Umbilical cord (tissue), 2 donors: ENCODE measurements around the gene GCGR. TPM values are rescaled to one million over a fixed set of nuclear protein-coding genes. Genes with fewer than 3 reads are reported as not detected.
A peak's percentile ranks its signal among the peaks of the same experiment; 100 is the strongest.

Source experiments
- DNase-seq: peaks from one replicate; pipeline ENCODE4 v3.0.0-alpha.2; 2015; ENCODE audit warnings: low spot score
- total RNA-seq: library from RNA; depleted of rRNA; stranded (reverse); fragments of >200 nt; gene quantifications from one replicate; pipeline ENCODE4 v1.2.3, GENCODE V29; 2014; ENCODE audit warnings: low replicate concordance; ENCODE audit not compliant: insufficient read depth

Gene GCGR
- total RNA-seq, 1 donor from 2014 or later: 2.9 TPM

DNA sequence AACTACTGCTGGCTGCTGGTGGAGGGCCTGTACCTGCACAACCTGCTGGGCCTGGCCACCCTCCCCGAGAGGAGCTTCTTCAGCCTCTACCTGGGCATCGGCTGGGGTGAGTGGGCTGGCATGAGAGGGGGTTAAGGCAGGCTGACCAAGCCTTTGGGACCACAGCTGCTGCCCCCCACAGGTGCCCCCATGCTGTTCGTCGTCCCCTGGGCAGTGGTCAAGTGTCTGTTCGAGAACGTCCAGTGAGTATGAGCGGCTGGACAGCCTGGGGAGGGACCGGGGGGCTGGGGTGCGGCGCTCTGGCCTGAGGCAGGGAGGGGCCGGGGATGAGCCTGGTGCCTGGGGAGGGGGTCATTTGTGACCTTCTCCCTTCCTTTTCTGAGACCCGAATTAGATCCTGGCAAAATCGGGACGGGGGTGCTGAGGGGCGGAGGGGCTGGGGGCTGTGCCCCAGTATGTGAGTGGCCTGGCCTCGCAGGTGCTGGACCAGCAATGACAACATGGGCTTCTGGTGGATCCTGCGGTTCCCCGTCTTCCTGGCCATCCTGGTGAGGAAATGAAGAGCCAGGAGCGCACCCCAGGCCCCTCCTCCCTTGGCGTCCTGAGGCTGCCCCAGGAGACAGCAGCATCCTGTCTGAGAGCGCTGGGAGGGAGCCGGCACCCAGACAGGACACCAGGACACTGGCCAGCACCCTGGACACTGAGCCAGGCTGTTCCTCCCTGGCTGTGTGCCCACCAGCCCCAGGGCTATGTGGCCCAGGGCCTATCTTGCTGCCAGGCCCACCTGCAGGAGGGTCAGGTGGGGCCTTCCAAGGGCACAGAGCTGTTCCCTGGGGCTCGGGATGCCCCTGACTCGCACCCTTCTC lies 8.0 kb downstream of the GCGR start:
- no peak for DNase-seq

DNA sequence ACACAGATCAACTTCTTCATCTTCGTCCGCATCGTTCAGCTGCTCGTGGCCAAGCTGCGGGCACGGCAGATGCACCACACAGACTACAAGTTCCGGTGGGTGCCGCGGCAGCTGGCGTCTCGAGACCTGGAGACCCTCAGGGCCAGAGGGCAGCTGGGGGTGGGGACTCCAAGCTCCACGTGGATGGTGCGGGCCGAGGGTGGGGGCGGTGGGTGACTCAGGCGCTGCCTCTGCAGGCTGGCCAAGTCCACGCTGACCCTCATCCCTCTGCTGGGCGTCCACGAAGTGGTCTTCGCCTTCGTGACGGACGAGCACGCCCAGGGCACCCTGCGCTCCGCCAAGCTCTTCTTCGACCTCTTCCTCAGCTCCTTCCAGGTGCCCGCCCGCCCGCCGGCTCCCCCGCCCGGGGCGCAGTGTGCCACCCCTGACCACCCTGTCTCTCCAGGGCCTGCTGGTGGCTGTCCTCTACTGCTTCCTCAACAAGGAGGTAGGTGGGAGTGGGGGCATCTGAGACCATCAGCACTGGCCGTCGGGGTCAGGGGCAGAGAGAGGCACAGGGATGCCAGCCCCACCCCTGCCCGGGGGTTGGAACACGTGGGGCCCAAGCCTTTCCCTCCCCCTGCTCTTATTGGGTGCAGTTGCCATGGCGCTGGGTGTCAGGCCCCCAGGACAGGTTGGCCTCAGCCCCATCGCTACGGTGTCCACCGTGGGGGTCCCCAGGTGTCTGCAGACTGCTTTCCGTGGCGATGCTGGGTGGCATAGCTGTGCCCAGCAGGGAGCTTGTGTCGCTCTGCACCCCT lies 8.8 kb downstream of the GCGR start:
- no peak for DNase-seq

DNA sequence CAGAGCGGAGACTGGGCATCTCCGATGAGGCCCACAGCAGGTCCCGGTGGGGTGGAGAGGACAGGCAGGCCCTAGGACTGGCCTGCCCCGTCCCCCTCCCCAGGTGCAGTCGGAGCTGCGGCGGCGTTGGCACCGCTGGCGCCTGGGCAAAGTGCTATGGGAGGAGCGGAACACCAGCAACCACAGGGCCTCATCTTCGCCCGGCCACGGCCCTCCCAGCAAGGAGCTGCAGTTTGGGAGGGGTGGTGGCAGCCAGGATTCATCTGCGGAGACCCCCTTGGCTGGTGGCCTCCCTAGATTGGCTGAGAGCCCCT lies 9.4 kb downstream of the GCGR start:
- no peak for DNase-seq

DNA sequence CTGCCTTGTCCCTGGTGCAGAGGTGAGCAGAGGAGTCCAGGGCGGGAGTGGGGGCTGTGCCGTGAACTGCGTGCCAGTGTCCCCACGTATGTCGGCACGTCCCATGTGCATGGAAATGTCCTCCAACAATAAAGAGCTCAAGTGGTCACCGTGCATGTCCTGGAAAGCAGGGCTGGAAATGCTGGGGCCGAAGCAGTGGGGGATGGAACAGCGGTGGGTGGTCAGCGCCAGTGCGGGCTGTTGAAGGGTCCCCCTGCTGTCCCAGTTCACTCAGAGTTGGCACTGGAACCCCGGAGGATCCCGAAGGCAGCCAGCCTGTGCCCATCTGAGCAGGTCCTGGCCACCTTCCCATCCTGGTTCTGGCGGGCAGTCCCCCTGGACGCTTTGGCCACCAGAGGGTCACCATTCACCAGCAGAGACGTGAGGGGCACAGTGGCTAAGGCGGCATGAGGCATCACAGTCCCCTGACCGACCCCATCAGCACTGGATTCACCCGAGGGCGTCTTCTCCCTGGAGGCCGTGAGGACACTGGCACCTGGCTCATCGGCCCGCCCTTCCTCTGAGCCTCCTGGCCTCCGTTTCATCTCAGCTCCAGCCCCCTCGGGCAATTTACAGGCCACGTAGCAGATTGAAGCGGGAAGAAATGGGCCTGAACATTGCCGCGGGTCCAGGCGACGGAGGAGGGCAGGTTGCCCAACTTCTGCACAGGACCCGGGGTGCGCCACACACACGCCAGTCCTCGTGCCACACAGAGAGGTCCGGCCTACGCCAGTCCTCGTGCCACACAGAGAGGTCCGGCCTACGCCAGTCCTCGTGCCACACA lies 10.1 kb downstream of the GCGR start:
- no peak for DNase-seq

DNA sequence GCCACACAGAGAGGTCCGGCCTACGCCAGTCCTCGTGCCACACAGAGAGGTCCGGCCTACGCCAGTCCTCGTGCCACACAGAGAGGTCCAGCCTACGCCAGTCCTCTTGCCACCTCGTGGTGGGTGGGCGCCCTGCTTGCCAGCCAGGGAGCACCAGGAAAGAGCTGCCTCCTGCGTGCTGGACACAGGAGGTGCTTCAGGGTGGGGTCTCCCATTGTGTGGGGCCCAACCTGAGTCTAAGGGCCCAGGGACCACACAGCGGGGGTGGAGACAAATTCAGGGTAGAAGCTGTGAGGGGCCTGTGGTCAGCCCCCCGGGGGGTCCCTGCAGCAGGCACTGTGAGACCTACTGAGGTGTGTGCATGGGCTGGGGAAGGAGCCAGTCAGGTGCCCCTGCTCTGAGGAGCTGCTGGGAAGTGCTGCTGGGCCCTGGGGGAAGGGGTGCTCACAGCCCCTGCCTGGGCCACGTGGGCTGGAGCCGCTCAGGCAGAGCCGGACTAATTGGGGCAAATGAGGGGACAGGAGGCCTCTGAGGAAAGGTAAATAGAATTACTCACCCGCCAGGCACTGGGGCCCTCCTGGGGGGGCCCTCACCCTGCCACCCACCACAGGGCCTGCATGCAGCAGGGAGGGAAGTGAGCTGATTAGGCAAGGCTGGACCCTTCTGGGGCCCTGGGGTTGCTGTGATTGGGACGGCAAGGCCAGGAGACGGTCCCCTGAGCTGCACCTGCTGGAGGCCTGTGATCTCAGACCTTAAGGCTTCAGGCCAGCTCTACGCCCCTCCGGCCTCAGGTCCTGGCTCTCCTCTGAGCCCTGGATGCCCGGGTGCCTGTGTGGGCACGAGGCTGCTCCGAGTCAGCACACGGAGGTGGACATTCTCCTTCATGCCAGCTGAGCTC lies 11.0 kb downstream of the GCGR start:
- DNase-seq: no peak

DNA sequence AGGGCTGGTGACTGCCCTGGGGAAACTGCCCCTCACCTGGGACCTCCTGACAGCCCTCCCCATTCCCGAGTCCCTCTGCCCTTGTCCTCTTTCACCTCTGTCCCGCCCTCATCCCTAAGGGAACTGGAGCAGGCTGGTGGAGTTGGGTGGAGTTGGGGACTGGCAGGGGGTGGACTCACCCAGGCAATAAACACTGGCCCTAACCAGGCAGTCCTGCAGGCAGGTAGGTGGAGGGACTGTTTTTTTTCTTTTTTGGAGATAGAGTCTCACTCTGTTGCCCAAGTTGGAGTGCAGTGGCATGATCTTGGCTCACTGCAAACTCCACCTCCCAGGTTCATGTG lies 11.7 kb downstream of the GCGR start:
- DNase-seq: no peak

DNA sequence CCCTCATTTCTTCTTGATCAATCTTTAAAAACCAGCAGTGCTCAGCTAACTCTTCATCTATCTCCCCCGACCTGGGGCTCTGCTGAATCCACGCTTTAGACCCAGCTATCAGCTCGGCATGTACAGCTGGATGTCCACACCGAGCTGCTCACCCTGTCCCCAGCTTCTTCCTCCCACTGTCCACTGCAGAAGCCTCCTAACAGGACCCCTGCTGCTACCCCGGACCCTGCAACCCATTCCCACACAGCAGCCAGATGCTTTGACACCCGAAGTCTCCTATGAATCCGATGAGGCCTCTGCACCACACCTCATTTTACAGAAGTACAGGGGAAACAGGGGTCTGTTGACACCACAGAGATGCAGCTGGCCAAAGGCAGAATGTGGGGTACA lies 13.8 kb downstream of the GCGR start:
- DNase-seq: no peak

DNA sequence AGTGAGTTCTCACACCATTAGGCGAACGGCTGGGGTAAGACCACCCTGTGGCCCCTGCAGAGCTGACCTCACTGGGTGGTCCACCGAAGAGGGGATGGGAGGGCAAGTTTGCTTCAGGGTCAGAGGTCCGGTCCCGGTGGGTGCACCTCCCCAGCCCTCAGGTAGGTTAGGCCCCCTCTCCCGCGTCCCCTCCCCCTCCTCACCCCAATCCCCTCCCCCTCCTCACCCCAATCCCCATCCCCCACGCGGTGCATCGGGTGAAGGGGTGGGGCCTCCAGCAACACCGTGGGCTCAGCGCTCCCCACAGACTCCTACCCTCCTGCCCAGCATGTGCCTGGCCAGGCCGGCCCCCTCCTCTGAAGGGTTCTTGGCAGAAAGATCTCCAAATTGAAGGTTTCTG lies 15.8 kb downstream of the GCGR start:
- DNase-seq: no peak

DNA sequence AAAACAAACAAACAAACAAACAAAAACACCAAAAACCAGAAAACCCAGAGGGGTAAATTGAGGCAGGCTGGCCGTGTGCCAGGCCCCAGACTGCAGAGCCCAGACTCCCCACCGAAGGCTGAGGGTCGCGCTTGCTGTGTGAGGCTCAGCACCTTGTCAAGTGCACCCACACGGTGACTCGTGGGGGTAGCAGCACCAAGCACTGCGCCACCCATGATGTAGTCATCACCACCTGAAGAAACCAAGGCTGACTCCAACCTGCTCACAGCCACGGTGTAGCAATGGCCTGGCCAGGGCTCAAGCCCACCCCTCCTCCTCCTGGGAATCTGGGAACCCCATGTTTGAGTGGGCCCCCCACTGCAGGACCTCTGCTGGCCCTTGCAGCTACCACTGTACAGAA lies 17.2 kb downstream of the GCGR start:
- DNase-seq: no peak

DNA sequence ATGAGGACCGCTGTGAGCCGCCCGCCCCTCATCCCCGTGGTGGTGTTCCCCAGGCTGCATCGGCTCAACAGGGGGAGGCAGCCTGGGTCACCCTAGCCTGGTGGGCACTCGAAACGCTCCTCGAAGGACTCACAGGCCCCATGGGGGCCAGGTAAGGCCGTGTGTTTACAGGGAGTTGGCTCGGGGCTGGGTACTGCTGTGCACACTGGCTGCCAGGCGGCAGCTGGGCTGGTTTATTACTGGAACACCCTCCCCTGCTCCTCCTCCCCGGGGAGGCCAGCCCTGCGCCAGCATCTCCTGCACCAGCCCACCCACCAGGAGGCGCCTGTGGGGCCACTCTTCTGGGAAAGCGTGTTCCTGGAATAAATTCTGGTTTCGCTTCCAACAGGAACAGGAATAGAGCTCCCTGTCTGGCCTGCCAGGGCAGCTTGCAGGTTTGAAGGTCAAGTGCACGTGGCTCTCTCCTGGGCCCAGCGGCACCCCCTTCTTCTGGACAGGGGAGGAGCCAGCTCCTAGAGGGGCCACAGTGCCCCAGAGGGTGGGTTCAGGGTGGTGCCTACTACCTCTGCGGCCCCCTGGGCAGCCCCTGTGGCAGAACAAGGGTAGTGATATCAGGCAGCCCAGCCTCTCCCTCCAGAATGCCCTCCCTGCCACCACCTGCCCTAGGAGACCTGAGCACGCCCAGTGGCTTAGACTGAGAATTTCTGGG lies 17.8 kb downstream of the GCGR start:
- DNase-seq: peak; percentile 49

DNA sequence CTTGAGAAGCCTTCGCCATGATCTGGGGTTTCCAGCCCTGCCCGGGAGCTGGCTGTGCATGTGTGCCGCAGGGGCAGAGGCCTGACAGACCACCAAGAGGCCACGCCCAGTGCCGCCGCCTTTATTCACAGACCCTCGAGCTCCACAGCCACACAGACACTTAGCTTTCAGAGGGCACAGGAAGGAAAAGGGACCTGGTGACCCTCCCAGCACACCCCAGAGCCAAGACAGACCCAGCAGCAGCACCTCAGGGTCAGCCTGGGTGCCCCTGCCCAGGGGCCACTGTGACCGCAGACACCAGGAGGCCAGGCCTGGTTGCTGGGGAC lies 18.3 kb downstream of the GCGR start:
- DNase-seq: no peak

DNA sequence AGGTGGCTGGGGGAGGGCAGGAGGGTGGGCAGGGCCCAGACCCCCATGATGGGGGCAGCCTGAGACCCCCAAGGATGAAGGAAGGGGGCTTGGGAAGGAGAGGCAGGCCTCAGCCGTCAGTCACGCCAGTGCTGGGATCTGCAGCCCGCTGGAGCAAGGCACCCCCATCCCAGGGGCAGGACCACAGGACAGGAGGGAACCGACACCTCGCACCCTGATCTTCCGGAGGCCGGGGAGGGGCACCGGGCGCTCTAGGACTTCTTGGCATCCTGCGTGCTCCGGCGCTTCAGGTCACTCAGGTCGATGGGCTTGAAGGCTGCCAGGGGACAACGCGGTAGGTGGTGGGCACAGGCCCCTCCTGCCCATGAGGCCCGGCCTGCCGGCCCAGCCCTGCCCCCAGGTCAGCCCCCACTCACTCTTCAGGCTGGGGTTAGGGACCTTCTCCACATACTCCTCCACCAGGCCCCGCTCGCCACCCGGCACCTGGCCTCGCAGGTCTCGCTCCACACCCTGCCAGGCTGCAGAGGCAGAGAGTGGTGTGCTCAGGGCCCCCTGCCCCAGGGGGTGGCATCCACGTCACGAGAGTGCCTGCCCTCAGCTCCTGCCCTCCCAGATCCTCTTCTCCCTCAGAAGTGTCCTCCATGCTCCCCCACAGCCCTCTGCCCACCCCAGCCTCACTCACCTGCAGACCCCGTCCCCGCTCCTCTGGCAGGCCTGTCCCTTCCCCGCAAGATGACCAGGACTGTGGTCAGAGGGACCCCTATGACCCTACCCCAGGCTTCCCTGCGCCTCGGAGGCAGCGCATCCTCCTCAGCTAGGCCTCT lies 19.3 kb downstream of the GCGR start:
- DNase-seq: no peak

DNA sequence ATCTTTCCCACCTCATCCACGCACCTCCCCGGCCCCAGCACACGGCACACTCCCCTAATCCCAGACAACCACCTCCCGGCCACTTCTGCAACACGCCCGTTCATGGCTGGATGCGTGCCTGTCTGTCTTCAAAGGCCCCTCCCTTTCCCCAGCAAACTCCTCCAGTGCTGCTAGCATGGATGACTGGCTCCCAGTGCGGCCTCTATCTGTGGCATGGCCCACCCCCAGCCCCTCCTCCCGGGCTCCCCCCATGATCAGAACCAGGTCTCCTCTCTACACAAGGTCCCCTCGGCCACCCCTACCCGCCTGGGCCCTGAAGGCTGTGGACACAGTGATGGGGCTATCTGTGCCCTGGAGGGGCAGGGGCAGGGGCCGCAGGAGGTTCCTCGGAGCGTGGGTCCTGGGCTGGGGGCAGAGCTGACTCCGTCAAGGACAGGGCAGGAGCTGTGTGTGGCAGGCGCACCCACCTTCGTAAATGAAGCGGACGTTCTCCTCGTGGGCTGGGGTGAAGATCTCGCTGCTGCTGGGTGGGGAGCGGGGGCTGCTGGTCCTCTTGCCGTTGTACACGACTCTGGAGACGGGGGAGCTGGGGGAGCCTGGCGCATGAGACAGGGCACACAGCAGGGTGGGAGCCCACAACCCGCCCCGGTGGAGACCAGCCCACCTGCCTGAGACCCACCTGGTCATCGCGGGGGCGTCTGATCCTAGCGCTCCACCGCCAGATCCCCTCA lies 20.0 kb downstream of the GCGR start:
- DNase-seq: no peak

DNA sequence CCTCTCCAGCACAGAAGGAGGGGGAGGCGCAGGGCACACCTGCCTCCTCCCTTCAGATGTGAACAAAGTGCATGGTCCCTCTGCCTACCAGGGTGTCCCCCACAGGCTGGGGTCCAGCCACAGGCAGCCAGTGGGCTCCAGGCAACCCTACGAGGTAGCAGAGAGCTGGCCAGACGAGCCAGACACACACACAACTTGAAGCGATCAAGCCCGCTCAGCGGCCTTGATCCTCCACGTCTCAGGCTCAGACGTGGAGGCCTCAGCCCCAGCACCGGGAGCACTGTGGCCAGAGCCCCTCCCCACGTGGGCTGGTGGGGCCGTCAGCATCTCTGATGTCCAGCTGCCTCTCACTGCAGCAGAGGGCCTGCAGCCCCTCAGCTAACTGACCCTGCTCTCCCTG lies 20.6 kb downstream of the GCGR start:
- no peak for DNase-seq

DNA sequence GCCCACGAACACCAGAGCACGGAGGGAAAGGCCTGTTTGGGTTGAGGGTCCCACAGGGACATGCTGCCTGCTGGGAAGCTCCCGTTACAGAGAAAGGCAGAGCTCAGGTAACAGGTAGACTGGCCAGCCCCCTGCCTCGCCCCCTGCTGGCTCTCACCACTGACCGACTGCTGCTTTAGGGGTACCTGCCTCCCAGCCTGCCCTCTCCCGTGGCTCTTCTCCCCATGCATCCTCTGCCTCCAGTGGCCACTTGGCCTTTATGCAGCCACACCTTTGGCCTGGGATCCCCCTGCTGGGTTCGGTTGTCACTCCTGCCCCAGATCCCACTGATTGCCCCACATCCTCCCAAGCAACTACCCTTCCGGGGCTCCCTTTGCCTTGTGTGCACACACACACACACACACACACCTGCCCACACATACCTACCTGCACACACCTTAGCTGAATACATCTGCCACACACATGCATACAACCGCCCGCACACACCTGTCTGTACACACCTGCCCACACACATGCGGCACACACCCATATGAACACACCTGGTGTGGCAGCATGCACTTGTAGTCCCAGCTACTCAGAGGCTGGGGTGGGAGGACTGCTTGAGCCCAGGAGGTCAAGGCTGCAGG lies 22.0 kb downstream of the GCGR start:
- DNase-seq: no peak

DNA sequence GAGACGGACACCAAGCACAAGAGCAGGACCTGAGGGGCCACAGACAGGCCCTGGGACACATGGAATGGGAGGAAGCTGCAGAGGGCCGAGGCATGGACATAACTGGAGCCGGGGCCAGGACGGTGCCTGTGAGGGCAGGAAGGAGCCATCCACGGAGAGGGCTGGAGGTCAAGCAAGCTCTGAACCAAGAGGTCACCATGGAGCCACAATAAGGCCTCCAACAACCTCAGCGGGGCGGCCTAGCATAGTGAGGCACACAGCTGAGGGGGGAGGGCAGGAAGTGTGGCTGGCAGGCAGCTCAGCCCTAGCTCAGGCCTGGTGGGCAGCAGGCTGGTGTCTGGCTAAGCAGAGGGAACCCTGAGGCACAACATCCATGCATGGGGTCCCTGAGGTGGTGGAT lies 24.7 kb downstream of the GCGR start:
- no peak for DNase-seq

DNA sequence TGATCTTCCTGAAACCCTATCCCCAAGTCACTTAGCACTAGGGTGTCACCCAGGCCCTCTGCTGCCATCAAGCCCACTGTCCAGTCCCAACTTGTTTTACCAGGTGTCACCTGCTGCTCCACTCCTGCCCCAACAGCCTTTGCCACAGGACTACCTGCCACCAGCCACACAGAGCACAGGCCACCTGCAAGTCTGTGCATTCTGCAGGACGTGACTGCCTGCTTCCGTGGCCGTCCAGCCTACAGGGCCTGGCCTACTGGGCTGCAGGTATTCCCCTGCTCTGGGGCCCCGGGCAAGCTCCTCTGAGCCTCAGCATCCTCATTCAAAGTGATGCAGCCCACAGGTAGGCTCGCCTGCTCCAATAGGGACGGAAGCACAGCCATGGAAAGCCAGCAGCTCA lies 25.9 kb downstream of the GCGR start:
- no peak for DNase-seq

DNA sequence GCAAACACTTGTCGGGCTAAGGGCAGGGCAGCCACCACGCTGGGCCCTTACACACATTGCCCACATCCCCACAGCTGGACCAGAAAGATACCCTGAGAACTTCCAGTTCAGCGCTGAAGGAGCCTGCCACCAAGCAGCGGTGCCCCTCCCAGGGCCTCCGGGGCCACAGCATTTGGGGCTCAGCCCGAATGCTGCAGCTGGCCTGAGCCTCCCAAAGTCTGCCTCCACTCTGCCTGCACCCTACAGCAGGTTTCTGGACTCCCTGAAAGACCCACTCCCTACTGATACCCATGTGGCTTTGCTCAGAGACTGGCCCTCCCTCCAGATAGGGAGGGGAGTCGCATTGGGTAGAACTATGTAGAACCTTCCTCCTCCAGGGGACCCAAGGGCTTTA lies 27.6 kb downstream of the GCGR start:
- DNase-seq: no peak
